ENCODE data around the gene SNAP29. TPM values are rescaled to one million over a fixed set of nuclear protein-coding genes. Genes with fewer than 3 reads are reported as not detected.

Gene SNAP29
- total and polyA plus RNA-seq, 9 of the 15 experiments (the other 6 are each of a cell fraction or from before 2014, with no cell fraction given): 19.5 to 250 (median 75.9) TPM

DNA sequence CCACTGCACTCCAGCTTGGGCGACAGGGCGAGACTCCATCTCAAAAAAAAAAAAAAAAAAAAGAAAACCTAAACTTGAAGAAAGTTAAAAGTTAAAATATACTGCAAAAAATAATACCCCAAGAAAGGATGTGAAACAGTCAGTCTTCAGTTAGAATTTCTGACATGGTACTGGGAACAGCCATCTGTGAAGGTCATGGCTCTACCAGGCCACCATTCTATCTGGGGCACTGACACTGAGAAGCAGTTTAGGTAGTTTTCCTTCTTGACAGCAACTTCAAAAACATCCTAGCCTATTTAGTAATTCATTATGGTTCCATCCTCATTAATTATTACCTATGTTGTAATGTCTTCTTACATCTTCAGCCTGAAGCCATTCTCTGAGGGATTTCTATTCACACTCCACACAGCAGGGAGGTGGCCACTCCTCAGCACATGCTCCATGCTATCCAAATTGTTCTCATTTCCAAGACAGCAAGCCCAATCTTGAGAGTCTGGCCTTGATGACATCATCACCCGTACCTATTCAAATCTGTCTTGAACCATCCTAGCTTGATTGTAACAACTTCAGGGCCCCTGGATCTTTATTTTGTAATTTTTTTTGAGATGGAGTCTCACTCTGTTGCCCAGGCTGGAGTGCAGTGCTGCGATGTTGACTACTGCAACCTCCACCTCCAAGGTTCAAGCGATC is 46.7 kb upstream of the SNAP29 start:
- Histone ChIP-seq H3K9me3 (replicated peaks; ENCODE audit: control insufficient read depth, insufficient read depth, low read depth, low read length) (no peaks in the 10 kb centered on the region), H3K36me3 (ENCODE audit: control insufficient read depth, insufficient read depth, low read length) (peaks cover 73% of the 10 kb centered on the region), H3K4me3 (no peak overlapping the region), H3K9ac (ENCODE audit: insufficient read depth in 1 of 2, low read depth in 2 of 2, low read length in 2 of 2) (no peak overlapping the region), H3K27ac (ENCODE audit: extremely low read depth, low read depth, low read length) (no peak overlapping the region), H2AFZ (ENCODE audit: low read depth, low read length) (no peak overlapping the region), H3K4me1 (replicated peaks in 1 of 2; ENCODE audit: control insufficient read depth in 2 of 2, insufficient read depth in 2 of 2, low read length in 2 of 2) (peaks cover 0 to 5% of the 10 kb centered on the region in 2 experiments; a peak in 3 of 5 replicates), H3K27me3 (ENCODE audit: control insufficient read depth in 2 of 2, insufficient read depth in 2 of 2, low read length in 2 of 2) (no peaks in the 10 kb centered on the region), H3K9me1 (ENCODE audit: control insufficient read depth, insufficient read depth, low read length) (no peaks in the 10 kb centered on the region), H4K20me1 (replicated peaks; ENCODE audit: control insufficient read depth, insufficient read depth, low read length) (peaks cover 5% of the 10 kb centered on the region; the same call in 1 of the 2 replicates), H3K4me2 (ENCODE audit: insufficient read depth, low read length) (no peak overlapping the region), H3K79me2 (ENCODE audit: control insufficient read depth, insufficient read depth, low read length) (no peaks in the 10 kb centered on the region)
- 93% methylated on average over 5 of the region's 5 CpGs for WGBS (ENCODE audit: insufficient coverage, low coverage, missing lambda C conversion rate)
- FAIRE-seq: no peak
- intact Hi-C loops (cut with micrococcal nuclease): no loop called here
- in situ Hi-C loops (cut with MboI): no loop called here
- BruUV-seq (replicated peaks): no TSS peak
- POLR2A ChIA-PET: interaction anchor here (0.6 to 15.3 kb wide), 12 partner anchors 9 to 162 kb away, joined by 3 to 172 read pairs (median 3); no protein-coding TSS in a partner anchor
- no peak for DNase-seq (ENCODE audit: extremely low read depth in 1 of 4, low spot score in 3 of 4)
- CTCF ChIA-PET (ENCODE audit: low intra/inter-chr PET ratio): interaction anchor here (0.6 kb wide), 1 partner anchor 190 kb away, joined by 5 read pairs; no protein-coding TSS in a partner anchor
- ATAC-seq: 0 out of 3 replicates have a peak, but pooled peaks have one; percentile 8
- TF ChIP-seq ZC3H4 (CRISPR knock-in tag; IDR thresholded peaks at IDR 0.05; ENCODE audit: borderline replicate concordance) (peak; percentile 34; the same call in 1 of the 2 replicates), ZKSCAN1 (IDR thresholded peaks at IDR 0.05; ENCODE audit: low read depth, low read length) (no peak), FOXJ3 (CRISPR knock-in tag; IDR thresholded peaks at IDR 0.05) (0 out of 2 replicates have a peak, but pooled peaks have one; percentile 40), HDAC8 (tag; IDR thresholded peaks at IDR 0.05) (0 out of 2 replicates have a peak, but pooled peaks have one; percentile 32), RBBP5 (IDR thresholded peaks at IDR 0.05; ENCODE audit: borderline replicate concordance, insufficient read depth, low read length, poor library complexity, severe bottlenecking) (peak; percentile 40), DNMT1 (IDR thresholded peaks at IDR 0.05) (no peak), TAF7 (tag; IDR thresholded peaks at IDR 0.05) (0 out of 2 replicates have a peak, but pooled peaks have one; percentile 9), JUND (IDR thresholded peaks at IDR 0.05; ENCODE audit: borderline replicate concordance, low read depth, low read length) (0 out of 2 replicates have a peak, but pooled peaks have one; percentile 8), JUND (tag; IDR thresholded peaks at IDR 0.05; ENCODE audit: borderline replicate concordance, low read depth, low read length) (peak; percentile 54; the same call in 1 of the 3 replicates), POLR2B (IDR thresholded peaks at IDR 0.05; ENCODE audit: low read depth, partially characterized antibody) (peak; percentile 20), ZNF316 (IDR thresholded peaks at IDR 0.05) (no peak), ZNF232 (CRISPR knock-in tag; IDR thresholded peaks at IDR 0.05) (0 out of 2 replicates have a peak, but pooled peaks have one; percentile 24), JUNB (CRISPR knock-in tag; conservative IDR thresholded peaks at IDR 0.05) (peak; percentile 84), ELF2 (CRISPR knock-in tag; IDR thresholded peaks at IDR 0.05) (peak; percentile 40; the same call in 1 of the 2 replicates), ATF7 (IDR thresholded peaks at IDR 0.05) (peak; percentile 79), NBN (IDR thresholded peaks at IDR 0.05; ENCODE audit: low read depth) (no peak), SMARCB1 (IDR thresholded peaks at IDR 0.05; ENCODE audit: insufficient read length, low read depth) (no peak), SUPT5H (IDR thresholded peaks at IDR 0.05) (0 out of 2 replicates have a peak, but pooled peaks have one; percentile 12), TBL1XR1 (IDR thresholded peaks at IDR 0.05; ENCODE audit: low read length in 2 of 2) (no peak), NR2C1 (IDR thresholded peaks at IDR 0.05) (no peak), NR2C1 (tag; IDR thresholded peaks at IDR 0.05) (0 out of 2 replicates have a peak, but pooled peaks have one; percentile 7), PHB (CRISPR knock-in tag; IDR thresholded peaks at IDR 0.05) (peak; percentile 88; the same call in 1 of the 2 replicates)
- TF ChIP-seq, protein P1, sequence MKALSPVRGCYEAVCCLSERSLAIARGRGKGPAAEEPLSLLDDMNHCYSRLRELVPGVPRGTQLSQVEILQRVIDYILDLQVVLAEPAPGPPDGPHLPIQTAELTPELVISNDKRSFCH (CRISPR knock-in tag; IDR thresholded peaks at IDR 0.05): no peak
- TF ChIP-seq, protein P1 (tag; IDR thresholded peaks at IDR 0.05): peak; percentile 31; the same call in 1 of the 2 replicates
